GM23338 (cell line): ENCODE data around the gene ZNF687. TPM values are rescaled to one million over a fixed set of nuclear protein-coding genes. Genes with fewer than 3 reads are reported as not detected.
A peak's percentile ranks its signal among the peaks of the same experiment; 100 is the strongest.

Source experiments
- ATAC-seq: fragments of 200-7000 bp; cut with Tn5 transposase; 3 replicates; pipeline ENCODE4 v1.9.1; 2020
- DNase-seq: peaks from one replicate; pipeline ENCODE4 v3.0.0-alpha.2; 2015; ENCODE audit warnings: low spot score
- H2AFZ ChIP-seq: fragments of 200-600 bp; sonication (generic); 2 replicates; pipeline ENCODE4 v1.8.0; 2016; ENCODE audit warnings: antibody characterized with exemption, mild to moderate bottlenecking, moderate library complexity
- H3F3A ChIP-seq: fragments of 200-600 bp; sonication (generic); replicated peaks from 2 replicates; pipeline ENCODE4 v1.8.0; 2017; ENCODE audit warnings: antibody characterized with exemption, mixed run types, low read depth
- H3K27ac ChIP-seq: fragments of 200-600 bp; sonication (generic); 2 replicates; pipeline ENCODE4 v1.6.1; 2016; ENCODE audit warnings: low read depth
- H3K27me3 ChIP-seq: fragments of 200-600 bp; sonication (generic); 2 replicates; pipeline ENCODE4 v1.8.0; 2016; ENCODE audit warnings: mild to moderate bottlenecking, mixed run types, moderate library complexity; ENCODE audit not compliant: insufficient read depth
- H3K36me3 ChIP-seq: fragments of 200-600 bp; sonication (generic); 2 replicates; pipeline ENCODE4 v1.8.0; 2016; ENCODE audit warnings: mild to moderate bottlenecking; ENCODE audit not compliant: insufficient read depth
- H3K4me1 ChIP-seq: fragments of 200-600 bp; sonication (generic); 2 replicates; pipeline ENCODE4 v1.8.0; 2016; ENCODE audit warnings: mild to moderate bottlenecking, moderate library complexity; ENCODE audit not compliant: insufficient read depth
- H3K4me2 ChIP-seq: fragments of 200-600 bp; sonication (generic); 2 replicates; pipeline ENCODE4 v1.7.1; 2017; ENCODE audit warnings: mixed run types
- H3K4me3 ChIP-seq: fragments of 200-600 bp; sonication (generic); 2 replicates; pipeline ENCODE4 v1.6.1; 2016; ENCODE audit warnings: mixed run types
- H3K79me2 ChIP-seq: fragments of 200-600 bp; sonication (generic); replicated peaks from 2 replicates; pipeline ENCODE4 v1.8.0; 2017; ENCODE audit warnings: mild to moderate bottlenecking; ENCODE audit not compliant: insufficient read depth
- H3K9me2 ChIP-seq: fragments of 200-600 bp; sonication (generic); 2 replicates; pipeline ENCODE4 v1.8.0; 2017; ENCODE audit not compliant: insufficient read depth
- H4K20me1 ChIP-seq: fragments of 200-600 bp; sonication (generic); replicated peaks from 2 replicates; pipeline ENCODE4 v1.8.0; 2017; ENCODE audit warnings: mild to moderate bottlenecking; ENCODE audit not compliant: insufficient read depth
- H3K27ac Mint-ChIP-seq: 2 replicates; pipeline ENCODE4 v1.8.0; 2020; ENCODE audit warnings: inconsistent platforms, mild to moderate bottlenecking, moderate library complexity, mixed read lengths
- H3K27me3 Mint-ChIP-seq: 3 replicates; pipeline ENCODE4 v1.8.0; 2022; ENCODE audit warnings: low read depth, mild to moderate bottlenecking, moderate library complexity, mixed read lengths, inconsistent platforms; ENCODE audit not compliant: insufficient read depth, poor library complexity
- H3K36me3 Mint-ChIP-seq: 3 replicates; pipeline ENCODE4 v1.8.0; 2021; ENCODE audit warnings: low read depth, mild to moderate bottlenecking, inconsistent platforms, moderate library complexity, mixed read lengths
- H3K4me1 Mint-ChIP-seq: 3 replicates; pipeline ENCODE4 v1.8.0; 2020; ENCODE audit warnings: mild to moderate bottlenecking, inconsistent platforms, mixed read lengths
- H3K4me3 Mint-ChIP-seq: 3 replicates; pipeline ENCODE4 v1.8.0; 2021; ENCODE audit warnings: moderate library complexity, mild to moderate bottlenecking, inconsistent platforms, mixed read lengths
- H3K9me3 Mint-ChIP-seq: 3 replicates; pipeline ENCODE4 v1.8.0; 2020; ENCODE audit warnings: moderate library complexity, mild to moderate bottlenecking, inconsistent platforms, mixed read lengths
- EZH2phosphoT487 ChIP-seq: fragments of 200-600 bp; sonication (generic); IDR thresholded peaks from one replicate; pipeline ENCODE4 v1.8.1; 2018; ENCODE audit warnings: antibody characterized with exemption; ENCODE audit not compliant: unreplicated experiment
- JUNB ChIP-seq: IDR thresholded peaks from one replicate; pipeline ENCODE4 v1.6.1; 2016; ENCODE audit warnings: antibody characterized with exemption; ENCODE audit not compliant: unreplicated experiment
- NANOG ChIP-seq: IDR thresholded peaks from 2 replicates; pipeline ENCODE4 v1.6.1; 2016; ENCODE audit warnings: antibody characterized with exemption, borderline replicate concordance
- POLR2AphosphoS5 ChIP-seq: IDR thresholded peaks from 2 replicates; pipeline ENCODE4 v1.6.1; 2016; ENCODE audit warnings: antibody characterized with exemption, low read depth
- ZNF114 ChIP-seq: fragments of 250-450 bp; sonication (Bioruptor Pico); IDR thresholded peaks from 2 replicates; pipeline ENCODE4 v1.5.0; 2020; ENCODE audit warnings: mild to moderate bottlenecking, moderate library complexity
- ZNF462 ChIP-seq: fragments of 250-450 bp; sonication (Bioruptor Pico); IDR thresholded peaks from 2 replicates; pipeline ENCODE4 v1.5.0; 2020; ENCODE audit warnings: mild to moderate bottlenecking, moderate library complexity
- polyA plus RNA-seq: library from polyadenylated mRNA; unstranded; fragments of >200 nt; fragmentation: Nextera tagmentation; extraction: Ambion mirVana; gene quantifications from 2 replicates; pipeline ENCODE4 v1.2.1, GENCODE V29; 2016
- total RNA-seq: library from RNA; depleted of rRNA; stranded (reverse); fragments of >200 nt; shearing (Covaris generic); gene quantifications from 2 replicates; pipeline ENCODE4 v1.2.3, GENCODE V29; 2014
- TF ChIP-seq, protein P1 (sequence below): IDR thresholded peaks from 2 replicates; pipeline ENCODE4 v1.6.1; 2016; ENCODE audit warnings: antibody characterized with exemption

Gene ZNF687
- total and polyA plus RNA-seq, 2 experiments from 2014 or later: 7.7 to 63.9 TPM

GRCh38 chr1:151327223-151327902 lies 45.3 kb downstream of the ZNF687 start, which contains the start of gene PI4KB:
PI4KB (minus strand) TSS chr1:151327416; CDS start chr1:151316481, 10,935 bp downstream.
- peaks cover 6% of the 10 kb centered on the region; the same call in 1 of the 2 replicates for H3K36me3 ChIP-seq
- peak within 1 kb of the TSS; percentile 84 for H2AFZ ChIP-seq
- DNase-seq: peak; percentile 100
- H3K79me2 ChIP-seq: peaks cover 15% of the 10 kb centered on the region
- H3K27me3 Mint-ChIP-seq: peaks cover 9% of the 10 kb centered on the region
- no peaks in the 10 kb centered on the region for H3K9me2 ChIP-seq
- peak within 1 kb of the TSS; percentile 99 for H3K27ac Mint-ChIP-seq
- H3K4me1 Mint-ChIP-seq: peaks cover 10% of the 10 kb centered on the region; the same call in 2 of the 3 replicates
- H3K27ac ChIP-seq: peak within 1 kb of the TSS; percentile 85
- H3K4me2 ChIP-seq: peak within 1 kb of the TSS; percentile 95
- peaks cover 8% of the 10 kb centered on the region for H3K36me3 Mint-ChIP-seq
- H3K4me3 ChIP-seq: peak within 1 kb of the TSS; percentile 74
- TF ChIP-seq ZNF114 (no peak), NANOG (no peak), JUNB (no peak), ZNF462 (CRISPR knock-in tag) (no peak), POLR2AphosphoS5 (peak; percentile 82), EZH2phosphoT487 (no peak)
- TF ChIP-seq, protein P1, sequence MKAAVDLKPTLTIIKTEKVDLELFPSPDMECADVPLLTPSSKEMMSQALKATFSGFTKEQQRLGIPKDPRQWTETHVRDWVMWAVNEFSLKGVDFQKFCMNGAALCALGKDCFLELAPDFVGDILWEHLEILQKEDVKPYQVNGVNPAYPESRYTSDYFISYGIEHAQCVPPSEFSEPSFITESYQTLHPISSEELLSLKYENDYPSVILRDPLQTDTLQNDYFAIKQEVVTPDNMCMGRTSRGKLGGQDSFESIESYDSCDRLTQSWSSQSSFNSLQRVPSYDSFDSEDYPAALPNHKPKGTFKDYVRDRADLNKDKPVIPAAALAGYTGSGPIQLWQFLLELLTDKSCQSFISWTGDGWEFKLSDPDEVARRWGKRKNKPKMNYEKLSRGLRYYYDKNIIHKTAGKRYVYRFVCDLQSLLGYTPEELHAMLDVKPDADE: no peak
- no peaks in the 10 kb centered on the region for H3K27me3 ChIP-seq
- H4K20me1 ChIP-seq: peaks cover 4% of the 10 kb centered on the region; the same call in 1 of the 2 replicates
- peak; percentile 94 for ATAC-seq
- no peaks in the 10 kb centered on the region for H3K9me3 Mint-ChIP-seq
- peak within 1 kb of the TSS; percentile 83 for H3K4me3 Mint-ChIP-seq
- 0 out of 2 replicates have a peak, but pooled peaks cover 5% of the 10 kb centered on the region for H3F3A ChIP-seq
- peaks cover 14% of the 10 kb centered on the region for H3K4me1 ChIP-seq
